AG09319 (cell line): ENCODE measurements around the gene PIP5K1C.

ENCODE experiments used
- DNase-seq: peaks from one replicate; pipeline ENCODE4 v3.0.0-alpha.2; 2010; ENCODE audit warnings: low read depth; ENCODE audit errors: extremely low read depth
- CTCF ChIP-seq: IDR thresholded peaks from 2 replicates; pipeline ENCODE4 v1.5.1; 2011; ENCODE audit warnings: low read depth, mild to moderate bottlenecking, inconsistent platforms, low read length, moderate library complexity

The PIP5K1C gene

GRCh38 chr19:3656073-3656746, 44.1 kb downstream of the PIP5K1C start:
- no peak for DNase-seq
- no peak for TF ChIP-seq CTCF

GRCh38 chr19:3655402-3656072, 44.7 kb downstream of the PIP5K1C start:
- no peak for TF ChIP-seq CTCF

GRCh38 chr19:3653865-3654513, 46.3 kb downstream of the PIP5K1C start:
- DNase-seq: no peak
- no peak; the same call in none of the 2 replicates for TF ChIP-seq CTCF

More at GRCh38 chr19:3655402-3656072, 44.7 kb downstream of the PIP5K1C start:
- peak; percentile 52 for DNase-seq

GRCh38 chr19:3653081-3653795, 47.0 kb downstream of the PIP5K1C start:
- TF ChIP-seq CTCF: no peak
- DNase-seq: no peak

- no peak for TF ChIP-seq CTCF
- DNase-seq: no peak
Measured at GRCh38 chr19:3652422-3652821, 47.8 kb downstream of the PIP5K1C start.

- TF ChIP-seq CTCF: no peak
- DNase-seq: no peak
Measured at GRCh38 chr19:3651684-3652083, 48.6 kb downstream of the PIP5K1C start.
